ENCODE data around the gene EEF1E1. TPM values are rescaled to one million over a fixed set of nuclear protein-coding genes. Genes with fewer than 3 reads are reported as not detected.

EEF1E1 gene
- 14.0 TPM for total RNA-seq (ENCODE audit: unreplicated experiment)
- long read RNA-seq, transcript EEF1E1-201 (4 exons, 1,077 nt): major isoform, 10 of 13 reads
- long read RNA-seq, partial matches to known transcripts: 1 of 13 reads
- long read RNA-seq, other reads (novel, unspliced or antisense): 1 of 13 reads

GRCh38 chr6:8102122-8102958 lies at the start of gene EEF1E1:
Gene EEF1E1 (minus strand): TSS chr6:8102548. CDS start chr6:8102521, 27 bp downstream.
- Mint-ChIP-seq H3K4me1 (ENCODE audit: unreplicated experiment) (peaks cover 7% of the 10 kb centered on the region), H3K36me3 (ENCODE audit: low read depth, unreplicated experiment) (no peaks in the 10 kb centered on the region), H3K9me3 (ENCODE audit: unreplicated experiment) (no peaks in the 10 kb centered on the region), H3K27me3 (ENCODE audit: unreplicated experiment) (peaks cover 3% of the 10 kb centered on the region), H3K27ac (ENCODE audit: unreplicated experiment) (peak within 1 kb of the TSS; percentile 82), H3K4me3 (ENCODE audit: unreplicated experiment) (peak within 1 kb of the TSS; percentile 98)
- peak; percentile 94 for DNase-seq (ENCODE audit: low spot score)
- no peak for TF ChIP-seq CTCF (IDR thresholded peaks at IDR 0.05; ENCODE audit: unreplicated experiment)

- no peak for DNase-seq (ENCODE audit: low spot score)
- no peaks in the 10 kb centered on the region for H3K27me3 Mint-ChIP-seq (ENCODE audit: unreplicated experiment)
- H3K4me3 Mint-ChIP-seq (ENCODE audit: unreplicated experiment): no peak overlapping the region
- H3K9me3 Mint-ChIP-seq (ENCODE audit: unreplicated experiment): no peaks in the 10 kb centered on the region
- H3K36me3 Mint-ChIP-seq (ENCODE audit: low read depth, unreplicated experiment): no peaks in the 10 kb centered on the region
- TF ChIP-seq CTCF (IDR thresholded peaks at IDR 0.05; ENCODE audit: unreplicated experiment): no peak
- no peaks in the 10 kb centered on the region for H3K4me1 Mint-ChIP-seq (ENCODE audit: unreplicated experiment)
- H3K27ac Mint-ChIP-seq (ENCODE audit: unreplicated experiment): no peak overlapping the region
These were observed 47.0 kb upstream of the EEF1E1 start for GRCh38 chr6:8149350-8149749.

GRCh38 chr6:8143945-8144344 lies 41.6 kb upstream of the EEF1E1 start:
- TF ChIP-seq CTCF (IDR thresholded peaks at IDR 0.05; ENCODE audit: unreplicated experiment): no peak
- Mint-ChIP-seq H3K36me3 (ENCODE audit: low read depth, unreplicated experiment) (no peaks in the 10 kb centered on the region), H3K27me3 (ENCODE audit: unreplicated experiment) (peaks cover 1% of the 10 kb centered on the region), H3K27ac (ENCODE audit: unreplicated experiment) (no peak overlapping the region), H3K9me3 (ENCODE audit: unreplicated experiment) (no peaks in the 10 kb centered on the region), H3K4me1 (ENCODE audit: unreplicated experiment) (no peaks in the 10 kb centered on the region), H3K4me3 (ENCODE audit: unreplicated experiment) (no peak overlapping the region)
- no peak for DNase-seq (ENCODE audit: low spot score)

GRCh38 chr6:8139451-8139850 lies 37.1 kb upstream of the EEF1E1 start:
- H3K27ac Mint-ChIP-seq (ENCODE audit: unreplicated experiment): no peak overlapping the region
- H3K27me3 Mint-ChIP-seq (ENCODE audit: unreplicated experiment): peaks cover 1% of the 10 kb centered on the region
- H3K4me3 Mint-ChIP-seq (ENCODE audit: unreplicated experiment): no peak overlapping the region
- no peaks in the 10 kb centered on the region for H3K9me3 Mint-ChIP-seq (ENCODE audit: unreplicated experiment)
- no peak for TF ChIP-seq CTCF (IDR thresholded peaks at IDR 0.05; ENCODE audit: unreplicated experiment)
- no peak for DNase-seq (ENCODE audit: low spot score)
- H3K4me1 Mint-ChIP-seq (ENCODE audit: unreplicated experiment): no peaks in the 10 kb centered on the region
- H3K36me3 Mint-ChIP-seq (ENCODE audit: low read depth, unreplicated experiment): no peaks in the 10 kb centered on the region

GRCh38 chr6:8137529-8137939 lies 35.2 kb upstream of the EEF1E1 start:
- H3K4me3 Mint-ChIP-seq (ENCODE audit: unreplicated experiment): no peak overlapping the region
- no peaks in the 10 kb centered on the region for H3K9me3 Mint-ChIP-seq (ENCODE audit: unreplicated experiment)
- no peaks in the 10 kb centered on the region for H3K36me3 Mint-ChIP-seq (ENCODE audit: low read depth, unreplicated experiment)
- no peaks in the 10 kb centered on the region for H3K4me1 Mint-ChIP-seq (ENCODE audit: unreplicated experiment)
- DNase-seq (ENCODE audit: low spot score): no peak
- TF ChIP-seq CTCF (IDR thresholded peaks at IDR 0.05; ENCODE audit: unreplicated experiment): no peak
- no peak overlapping the region for H3K27ac Mint-ChIP-seq (ENCODE audit: unreplicated experiment)
- peaks cover 1% of the 10 kb centered on the region for H3K27me3 Mint-ChIP-seq (ENCODE audit: unreplicated experiment)
